ENCODE data around the gene ZNF444.
"Not testable (repeated sequence)": the region's sequence is repeated elsewhere in the genome, so short reads cannot be mapped to it uniquely, and the experiment has no call there.

ZNF444 gene

DNA sequence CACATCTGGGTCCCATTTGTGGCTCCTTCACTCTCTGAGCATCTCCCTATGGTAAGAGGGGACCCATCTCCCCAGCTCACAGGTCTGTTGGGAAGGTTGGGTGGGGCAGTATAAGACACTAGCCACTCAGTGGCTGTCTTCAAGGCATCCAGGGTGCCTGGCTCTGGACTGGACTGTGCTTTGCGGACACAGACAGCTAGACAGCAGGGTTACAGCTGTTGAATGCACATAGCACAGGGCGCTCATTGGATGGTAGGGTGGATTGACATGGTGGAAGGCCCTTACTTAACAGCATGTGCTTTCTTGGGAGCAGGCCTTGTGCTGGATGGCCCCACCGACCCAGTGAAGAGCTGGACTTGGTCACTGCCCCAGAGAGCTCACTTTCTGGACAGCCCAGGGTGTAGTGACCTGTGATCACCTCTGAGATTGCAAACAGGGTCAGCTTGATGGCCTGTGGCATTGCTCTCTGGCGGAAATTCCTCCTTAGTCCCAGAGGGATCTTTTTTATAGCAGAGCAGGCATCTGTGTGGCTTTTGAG, 1.9 kb downstream of the ZNF444 start:
- H3K4me3 Mint-ChIP-seq, result peak overlapping the region; percentile 20
- H3K27me3 Mint-ChIP-seq, result no peaks in the 10 kb centered on the region
- H3K9me3 Mint-ChIP-seq, result no peaks in the 10 kb centered on the region
- peaks cover 26% of the 10 kb centered on the region for H3K36me3 Mint-ChIP-seq (ENCODE audit: low read depth)
- peak overlapping the region; percentile 61 for H3K27ac Mint-ChIP-seq
- peaks cover 39% of the 10 kb centered on the region for H3K4me1 Mint-ChIP-seq (ENCODE audit: low read depth)
- no peak for DNase-seq

- no peak for DNase-seq
- Mint-ChIP-seq H3K4me3 (no peak overlapping the region), H3K9me3 (no peaks in the 10 kb centered on the region), H3K4me1 (ENCODE audit: low read depth) (peaks cover 36% of the 10 kb centered on the region), H3K36me3 (ENCODE audit: low read depth) (peaks cover 35% of the 10 kb centered on the region), H3K27ac (peak overlapping the region; percentile 69), H3K27me3 (no peaks in the 10 kb centered on the region)
Observed at GRCh38 chr19:56144376-56144775, 3.3 kb downstream of the ZNF444 start.

DNA sequence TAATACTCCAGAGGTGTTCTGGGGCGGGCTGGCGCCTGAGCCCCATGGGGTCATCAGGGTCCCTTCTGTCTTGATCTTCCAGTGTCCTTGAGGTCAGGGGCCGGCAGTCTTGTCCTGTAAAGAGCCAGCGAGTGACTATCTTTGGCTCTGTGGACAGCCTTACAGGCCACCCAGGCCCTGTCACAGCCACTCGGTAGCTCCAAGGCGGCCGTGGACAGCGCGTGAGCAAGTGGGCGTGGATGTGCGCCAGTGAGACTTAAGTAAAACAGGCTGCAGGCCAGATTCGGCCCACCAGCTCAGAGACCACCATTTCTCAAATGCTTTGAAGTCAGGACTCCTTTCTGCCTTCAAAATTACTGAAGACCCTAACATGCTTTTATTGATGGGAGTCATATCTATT, 3.7 kb downstream of the ZNF444 start:
- Mint-ChIP-seq H3K36me3 (ENCODE audit: low read depth) (peaks cover 39% of the 10 kb centered on the region), H3K9me3 (no peaks in the 10 kb centered on the region), H3K27me3 (no peaks in the 10 kb centered on the region), H3K4me3 (no peak overlapping the region), H3K4me1 (ENCODE audit: low read depth) (peaks cover 36% of the 10 kb centered on the region), H3K27ac (no peak overlapping the region)
- DNase-seq, result no peak

GRCh38 chr19:56145698-56146097, 4.6 kb downstream of the ZNF444 start:
- peaks cover 28% of the 10 kb centered on the region for H3K4me1 Mint-ChIP-seq (ENCODE audit: low read depth)
- no peaks in the 10 kb centered on the region for H3K27me3 Mint-ChIP-seq
- peaks cover 42% of the 10 kb centered on the region for H3K36me3 Mint-ChIP-seq (ENCODE audit: low read depth)
- H3K4me3 Mint-ChIP-seq, result no peak overlapping the region
- no peak for DNase-seq
- H3K9me3 Mint-ChIP-seq, result no peaks in the 10 kb centered on the region
- no peak overlapping the region for H3K27ac Mint-ChIP-seq

DNA sequence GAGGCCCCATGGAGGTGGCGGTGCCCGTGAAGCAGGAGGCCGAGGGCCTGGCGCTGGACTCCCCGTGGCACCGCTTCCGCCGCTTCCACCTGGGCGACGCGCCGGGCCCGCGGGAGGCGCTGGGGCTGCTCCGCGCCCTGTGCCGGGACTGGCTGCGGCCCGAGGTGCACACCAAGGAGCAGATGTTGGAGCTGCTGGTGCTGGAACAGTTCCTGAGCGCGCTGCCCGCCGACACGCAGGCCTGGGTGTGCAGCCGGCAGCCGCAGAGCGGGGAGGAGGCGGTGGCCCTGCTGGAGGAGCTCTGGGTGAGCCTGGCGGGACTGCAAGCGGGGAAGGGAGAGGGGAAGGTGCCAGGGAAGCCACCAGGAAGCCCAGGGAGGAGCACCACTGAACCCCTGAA, 5.8 kb downstream of the ZNF444 start:
- no peak for DNase-seq
- Mint-ChIP-seq H3K36me3 (ENCODE audit: low read depth) (peaks cover 42% of the 10 kb centered on the region), H3K9me3 (no peaks in the 10 kb centered on the region), H3K27me3 (no peaks in the 10 kb centered on the region), H3K4me1 (ENCODE audit: low read depth) (peaks cover 24% of the 10 kb centered on the region), H3K4me3 (no peak overlapping the region), H3K27ac (no peak overlapping the region)

GRCh38 chr19:56147307-56147706, 6.2 kb downstream of the ZNF444 start:
- Mint-ChIP-seq H3K4me3 (no peak overlapping the region), H3K9me3 (no peaks in the 10 kb centered on the region), H3K4me1 (ENCODE audit: low read depth) (peaks cover 22% of the 10 kb centered on the region), H3K27me3 (no peaks in the 10 kb centered on the region), H3K36me3 (ENCODE audit: low read depth) (peaks cover 44% of the 10 kb centered on the region), H3K27ac (no peak overlapping the region)
- DNase-seq, result no peak

- Mint-ChIP-seq H3K27ac (no peak overlapping the region), H3K4me3 (no peak overlapping the region), H3K4me1 (ENCODE audit: low read depth) (peaks cover 21% of the 10 kb centered on the region), H3K36me3 (ENCODE audit: low read depth) (peaks cover 43% of the 10 kb centered on the region), H3K9me3 (no peaks in the 10 kb centered on the region), H3K27me3 (no peaks in the 10 kb centered on the region)
- no peak for DNase-seq
Observed at GRCh38 chr19:56148096-56148495, 7.0 kb downstream of the ZNF444 start.

- not testable (repeated sequence) for H3K4me3 Mint-ChIP-seq, H3K9me3 Mint-ChIP-seq, H3K27ac Mint-ChIP-seq, H3K27me3 Mint-ChIP-seq, DNase-seq
- H3K36me3 Mint-ChIP-seq (ENCODE audit: low read depth), result peaks cover 45% of the 10 kb centered on the region
- peaks cover 21% of the 10 kb centered on the region for H3K4me1 Mint-ChIP-seq (ENCODE audit: low read depth)
Observed at GRCh38 chr19:56148955-56149655, 8.0 kb downstream of the ZNF444 start.

- Mint-ChIP-seq H3K9me3 (no peaks in the 10 kb centered on the region), H3K4me1 (ENCODE audit: low read depth) (peaks cover 18% of the 10 kb centered on the region), H3K27me3 (no peaks in the 10 kb centered on the region), H3K4me3 (no peak overlapping the region), H3K27ac (no peak overlapping the region), H3K36me3 (ENCODE audit: low read depth) (peaks cover 49% of the 10 kb centered on the region)
- no peak for DNase-seq
Observed at GRCh38 chr19:56149656-56150038, 8.6 kb downstream of the ZNF444 start.

DNA sequence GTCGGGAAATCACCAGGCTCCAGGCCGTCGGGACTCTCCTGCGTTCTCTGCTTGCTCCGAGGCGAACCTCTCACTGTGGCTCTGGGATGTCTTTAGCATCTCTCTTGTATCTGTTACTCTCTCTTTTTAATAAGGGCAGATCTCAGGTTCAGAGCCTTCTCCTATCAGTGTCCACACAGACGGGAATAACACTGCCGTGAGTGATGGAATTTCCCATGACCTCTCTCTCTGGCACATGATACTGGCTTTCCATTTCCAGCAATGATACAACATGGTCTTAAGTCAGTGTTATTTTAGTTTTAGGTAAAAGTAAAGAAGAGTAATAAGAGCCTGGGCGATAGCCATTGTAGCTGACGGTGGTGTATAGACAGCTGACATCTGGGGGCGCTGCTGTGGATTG, 9.3 kb downstream of the ZNF444 start:
- H3K4me1 Mint-ChIP-seq (ENCODE audit: low read depth), result peaks cover 18% of the 10 kb centered on the region
- H3K4me3 Mint-ChIP-seq, result no peak overlapping the region
- DNase-seq, result no peak
- H3K27me3 Mint-ChIP-seq, result no peaks in the 10 kb centered on the region
- H3K36me3 Mint-ChIP-seq (ENCODE audit: low read depth), result peaks cover 55% of the 10 kb centered on the region
- no peaks in the 10 kb centered on the region for H3K9me3 Mint-ChIP-seq
- no peak overlapping the region for H3K27ac Mint-ChIP-seq

- H3K36me3 Mint-ChIP-seq (ENCODE audit: low read depth), result peaks cover 65% of the 10 kb centered on the region
- no peak for DNase-seq
- peaks cover 18% of the 10 kb centered on the region for H3K4me1 Mint-ChIP-seq (ENCODE audit: low read depth)
- no peaks in the 10 kb centered on the region for H3K27me3 Mint-ChIP-seq
- H3K27ac Mint-ChIP-seq, result peak overlapping the region; percentile 34
- no peaks in the 10 kb centered on the region for H3K9me3 Mint-ChIP-seq
- no peak overlapping the region for H3K4me3 Mint-ChIP-seq
Observed at GRCh38 chr19:56152644-56153043, 11.6 kb downstream of the ZNF444 start.

GRCh38 chr19:56153507-56153906, 12.4 kb downstream of the ZNF444 start:
- no peak overlapping the region for H3K4me3 Mint-ChIP-seq
- peak overlapping the region; percentile 34 for H3K27ac Mint-ChIP-seq
- H3K36me3 Mint-ChIP-seq (ENCODE audit: low read depth), result peaks cover 65% of the 10 kb centered on the region
- no peaks in the 10 kb centered on the region for H3K9me3 Mint-ChIP-seq
- H3K4me1 Mint-ChIP-seq (ENCODE audit: low read depth), result peaks cover 18% of the 10 kb centered on the region
- no peak for DNase-seq
- no peaks in the 10 kb centered on the region for H3K27me3 Mint-ChIP-seq

DNA sequence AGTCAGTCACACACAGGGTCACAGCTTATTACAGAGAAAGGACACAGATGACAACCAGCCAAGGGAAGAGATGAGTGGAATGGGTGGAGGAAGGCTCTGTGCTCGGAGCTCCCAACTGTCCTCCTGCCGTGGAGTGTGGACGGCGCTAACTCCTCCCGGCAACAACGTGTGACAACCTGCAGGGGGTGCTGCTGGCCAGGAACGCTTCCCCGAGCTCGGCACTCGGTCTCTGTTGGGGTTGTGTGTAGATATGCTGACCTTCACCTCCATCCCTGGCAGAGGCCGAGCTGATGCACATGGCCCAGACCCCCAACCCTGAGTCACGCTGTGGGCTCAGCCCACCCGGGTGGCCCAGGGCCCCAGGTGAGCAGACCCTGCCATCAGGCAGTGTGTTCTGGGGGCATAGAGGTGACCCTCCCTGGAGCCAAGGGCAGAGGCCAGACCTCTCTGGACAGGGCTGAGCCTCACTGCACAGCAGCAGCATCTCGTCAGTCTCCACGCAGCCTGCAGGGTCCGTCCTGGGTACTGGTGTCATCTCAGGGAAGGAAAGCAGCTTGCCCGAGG, 14.1 kb downstream of the ZNF444 start:
- no peak for DNase-seq
- Mint-ChIP-seq H3K4me3 (no peak overlapping the region), H3K27ac (no peak overlapping the region), H3K9me3 (no peaks in the 10 kb centered on the region), H3K4me1 (ENCODE audit: low read depth) (peaks cover 17% of the 10 kb centered on the region), H3K36me3 (ENCODE audit: low read depth) (peaks cover 66% of the 10 kb centered on the region), H3K27me3 (no peaks in the 10 kb centered on the region)

DNA sequence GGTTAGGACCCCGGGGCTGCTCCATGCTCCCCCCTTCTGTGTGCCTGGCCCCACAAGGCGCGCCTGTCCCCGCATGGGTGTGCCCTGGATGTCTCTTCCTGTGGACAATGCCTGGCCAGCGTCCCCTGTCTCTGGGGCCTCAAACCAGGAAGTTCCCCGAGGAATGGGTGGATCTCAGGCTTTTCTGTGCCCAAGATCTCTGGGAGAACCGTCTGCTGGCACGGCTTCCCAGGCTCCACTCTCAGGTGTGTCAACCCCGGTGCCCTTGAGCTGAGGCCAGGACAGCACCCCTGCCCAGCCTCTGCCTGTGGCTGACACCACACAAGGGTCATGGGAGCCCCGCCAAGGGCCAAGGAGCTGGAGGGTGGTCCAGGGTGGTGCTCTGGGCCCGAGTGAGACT, 15.7 kb downstream of the ZNF444 start:
- H3K27ac Mint-ChIP-seq, result no peak overlapping the region
- DNase-seq, result no peak
- H3K4me1 Mint-ChIP-seq (ENCODE audit: low read depth), result peaks cover 17% of the 10 kb centered on the region
- no peak overlapping the region for H3K4me3 Mint-ChIP-seq
- peaks cover 75% of the 10 kb centered on the region for H3K36me3 Mint-ChIP-seq (ENCODE audit: low read depth)
- no peaks in the 10 kb centered on the region for H3K27me3 Mint-ChIP-seq
- no peaks in the 10 kb centered on the region for H3K9me3 Mint-ChIP-seq

DNA sequence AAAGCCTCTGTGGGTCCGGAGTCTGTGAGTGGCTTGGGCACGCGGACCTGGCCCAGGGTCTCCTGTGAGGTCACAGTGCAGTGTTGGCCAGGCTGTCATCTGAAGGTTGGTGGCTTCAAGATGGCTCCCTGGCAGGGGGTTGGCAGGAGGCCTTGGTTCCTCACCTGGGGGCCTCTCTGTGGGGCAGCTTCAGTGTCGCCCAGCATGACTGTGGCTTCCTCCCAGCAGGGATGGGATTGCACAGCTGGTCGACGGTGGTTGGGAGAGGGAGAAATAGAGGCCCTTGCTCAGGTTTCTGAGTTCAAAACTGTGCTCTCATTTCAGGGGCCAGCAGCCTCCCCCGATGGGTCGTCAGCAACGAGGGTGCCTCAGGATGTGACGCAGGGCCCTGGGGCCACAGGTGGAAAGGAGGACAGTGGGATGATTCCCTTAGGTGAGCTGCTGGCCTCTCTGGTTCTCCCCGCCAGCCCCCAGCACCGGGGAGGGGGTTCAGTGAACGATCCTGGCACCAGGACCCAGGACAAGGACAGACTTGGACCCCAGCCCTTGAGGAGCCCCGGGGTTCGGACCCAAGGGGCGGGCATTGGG, 17.2 kb downstream of the ZNF444 start:
- H3K9me3 Mint-ChIP-seq, result no peaks in the 10 kb centered on the region
- peaks cover 75% of the 10 kb centered on the region for H3K36me3 Mint-ChIP-seq (ENCODE audit: low read depth)
- no peak overlapping the region for H3K27ac Mint-ChIP-seq

More for the DNA sequence above, 17.2 kb downstream of the ZNF444 start:
- Mint-ChIP-seq H3K27me3 (no peaks in the 10 kb centered on the region), H3K4me3 (no peak overlapping the region), H3K4me1 (ENCODE audit: low read depth) (peaks cover 16% of the 10 kb centered on the region)
- no peak for DNase-seq
